Gastrocnemius medialis (tissue), 4 donors: ENCODE results near the gene ZAP70. TPM values are rescaled to one million over a fixed set of nuclear protein-coding genes. Genes with fewer than 3 reads are reported as not detected.
"Not testable (repeated sequence)": the region's sequence is repeated elsewhere in the genome, so short reads cannot be mapped to it uniquely, and the experiment has no call there.

Experiments
- ATAC-seq, 2 donors: fragments of 150-250 bp; one replicate each; pipeline ENCODE4 v1.9.1; 2016
- DNase-seq, 2 donors: peaks; one replicate each; pipeline ENCODE4 v3.0.0-alpha.2; 2019
- H3K27ac ChIP-seq, 4 donors: fragments of 200-600 bp; sonication (generic); 1 replicate in 1 of 4; 2 replicates in 3 of 4; pipeline ENCODE4 v1.5.1; 2016 to 2018; ENCODE audit warnings: mild to moderate bottlenecking in 2 of 4, moderate library complexity in 1 of 4
- H3K27me3 ChIP-seq, 3 donors: fragments of 200-600 bp; sonication (generic) in 2 of 3; 1 replicate in 1 of 3; 2 replicates in 2 of 3; pipeline versions ENCODE4 v1.5.1 to v1.6.0; 2016 to 2019; ENCODE audit warnings: mild to moderate bottlenecking in 1 of 3, moderate library complexity in 1 of 3
- H3K36me3 ChIP-seq, 2 donors: fragments of 200-600 bp; sonication (generic) in 1 of 2; one replicate each; pipeline ENCODE4 v1.5.1; 2017 to 2018
- H3K4me1 ChIP-seq, 2 donors: fragments of 200-600 bp; sonication (generic) in 1 of 2; one replicate each; pipeline ENCODE4 v1.5.1; 2016 to 2017; ENCODE audit warnings: mild to moderate bottlenecking in 2 of 2
- H3K4me3 ChIP-seq, 4 donors: fragments of 200-600 bp; sonication (generic) in 3 of 4; 1 replicate in 1 of 4; 2 replicates in 3 of 4; pipeline ENCODE4 v1.5.1; 2016 to 2019; ENCODE audit warnings: mild to moderate bottlenecking in 2 of 4
- H3K9me3 ChIP-seq, 3 donors: fragments of 200-600 bp; sonication (generic) in 2 of 3; 1 replicate in 1 of 3; 2 replicates in 2 of 3; pipeline ENCODE4 v1.5.1; 2016 to 2019
- POLR2A ChIP-seq, 2 donors: fragments of 450-650 bp; IDR thresholded peaks; one replicate each; pipeline ENCODE4 v1.6.1; 2017; ENCODE audit warnings: antibody characterized with exemption in 2 of 2, mild to moderate bottlenecking in 2 of 2, moderate library complexity in 2 of 2
- in situ Hi-C, 4 donors: fragments of 200-750 bp; cut with MboI; loops; one replicate each; pipeline versions ENCODE4 v1.15.0 to v1.8.0; 2017; ENCODE audit warnings: low sequenced_read_pairs in 4 of 4
- intact Hi-C: fragments of 100-400 bp; cut with DNase I; formaldehyde crosslinking; loops from one replicate; pipeline ENCODE4 v1.15.1; 2023; ENCODE audit warnings: low total_unique reads
- total RNA-seq, 4 donors: library from RNA; depleted of rRNA; stranded (reverse); fragments of >200 nt; gene quantifications; one replicate each; pipeline versions ENCODE4 v1.1.0 to v1.2.3, GENCODE V29; 2016
- TF ChIP-seq, protein P1 (sequence below), 5 experiments: fragments of 450-650 bp in 3 of 5; fragments of 200-600 bp in 2 of 5; sonication (generic) in 2 of 5; IDR thresholded peaks in 4 of 5; conservative IDR thresholded peaks in 1 of 5; 1 replicate in 4 of 5; 2 replicates in 1 of 5; pipeline ENCODE4 v1.5.1; 2016 to 2019; ENCODE audit warnings: antibody characterized with exemption in 5 of 5, mild to moderate bottlenecking in 3 of 5, moderate library complexity in 3 of 5

The ZAP70 gene
- total RNA-seq, 4 donors from 2014 or later, result 0.25 to 1.1 TPM; not detected in 2

DNA sequence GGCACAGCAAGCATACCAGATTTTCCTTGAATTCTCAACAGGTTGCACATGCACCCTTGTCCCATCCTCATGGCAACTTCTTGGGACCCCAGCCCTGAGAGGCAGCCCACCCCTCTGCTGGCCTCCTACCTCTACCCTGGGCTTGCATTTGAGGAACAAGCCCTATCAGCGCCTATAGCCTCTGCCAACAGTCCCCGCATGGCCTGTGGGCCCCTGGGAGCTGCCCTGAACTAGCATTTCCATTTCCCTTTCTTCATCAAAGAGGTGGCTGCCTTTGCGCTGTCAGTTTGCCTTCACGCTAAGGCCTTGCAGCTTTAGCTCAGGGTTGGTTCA, 5.4 kb upstream of the ZAP70 start:
- ATAC-seq (no peak), DNase-seq (no peak)
- intact Hi-C loops (no loop called here), in situ Hi-C loops (no loop called here)
- H3K27me3 ChIP-seq, result no peaks in the 10 kb centered on the region
- H3K4me3 ChIP-seq, result no peak overlapping the region
- no peaks in the 10 kb centered on the region for H3K36me3 ChIP-seq
- H3K9me3 ChIP-seq, result no peaks in the 10 kb centered on the region
- H3K4me1 ChIP-seq, result no peaks in the 10 kb centered on the region
- TF ChIP-seq, protein P1, sequence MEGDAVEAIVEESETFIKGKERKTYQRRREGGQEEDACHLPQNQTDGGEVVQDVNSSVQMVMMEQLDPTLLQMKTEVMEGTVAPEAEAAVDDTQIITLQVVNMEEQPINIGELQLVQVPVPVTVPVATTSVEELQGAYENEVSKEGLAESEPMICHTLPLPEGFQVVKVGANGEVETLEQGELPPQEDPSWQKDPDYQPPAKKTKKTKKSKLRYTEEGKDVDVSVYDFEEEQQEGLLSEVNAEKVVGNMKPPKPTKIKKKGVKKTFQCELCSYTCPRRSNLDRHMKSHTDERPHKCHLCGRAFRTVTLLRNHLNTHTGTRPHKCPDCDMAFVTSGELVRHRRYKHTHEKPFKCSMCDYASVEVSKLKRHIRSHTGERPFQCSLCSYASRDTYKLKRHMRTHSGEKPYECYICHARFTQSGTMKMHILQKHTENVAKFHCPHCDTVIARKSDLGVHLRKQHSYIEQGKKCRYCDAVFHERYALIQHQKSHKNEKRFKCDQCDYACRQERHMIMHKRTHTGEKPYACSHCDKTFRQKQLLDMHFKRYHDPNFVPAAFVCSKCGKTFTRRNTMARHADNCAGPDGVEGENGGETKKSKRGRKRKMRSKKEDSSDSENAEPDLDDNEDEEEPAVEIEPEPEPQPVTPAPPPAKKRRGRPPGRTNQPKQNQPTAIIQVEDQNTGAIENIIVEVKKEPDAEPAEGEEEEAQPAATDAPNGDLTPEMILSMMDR (IDR thresholded peaks at IDR 0.05 in 4 of 5, conservative IDR thresholded peaks at IDR 0.05 in 1 of 5), result no peak
- TF ChIP-seq POLR2A (IDR thresholded peaks at IDR 0.05), result no peak
- H3K27ac ChIP-seq, result no peak overlapping the region

DNA sequence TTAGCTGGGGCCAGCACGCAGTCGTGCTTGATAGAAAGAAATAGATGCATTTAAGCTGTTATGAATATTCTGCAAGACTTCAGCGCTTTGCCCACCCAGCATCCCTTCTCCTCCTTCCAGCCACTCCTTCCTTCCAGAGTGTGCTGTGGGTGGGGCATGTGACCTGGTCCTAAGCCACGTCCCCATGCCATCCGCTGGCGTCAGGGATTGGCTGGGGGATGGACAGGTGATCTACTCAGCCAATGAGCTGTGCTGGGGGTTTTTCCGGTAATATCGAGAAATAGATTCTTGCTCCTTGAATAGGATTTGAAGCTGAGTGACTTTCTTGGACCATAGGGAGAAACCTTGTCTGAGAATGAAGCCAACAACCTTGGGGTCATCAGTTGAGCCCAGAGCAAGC, 4.8 kb upstream of the ZAP70 start:
- no peaks in the 10 kb centered on the region for H3K9me3 ChIP-seq
- TF ChIP-seq, protein P1 (IDR thresholded peaks at IDR 0.05 in 4 of 5, conservative IDR thresholded peaks at IDR 0.05 in 1 of 5), result no peak
- no peak for TF ChIP-seq POLR2A (IDR thresholded peaks at IDR 0.05)
- H3K27ac ChIP-seq, result no peak overlapping the region
- intact Hi-C loops, result no loop called here
- H3K27me3 ChIP-seq, result no peaks in the 10 kb centered on the region
- H3K4me3 ChIP-seq, result no peak overlapping the region
- no peak for ATAC-seq
- no peaks in the 10 kb centered on the region for H3K36me3 ChIP-seq
- in situ Hi-C loops, result no loop called here
- DNase-seq, result no peak
- H3K4me1 ChIP-seq, result no peaks in the 10 kb centered on the region

DNA sequence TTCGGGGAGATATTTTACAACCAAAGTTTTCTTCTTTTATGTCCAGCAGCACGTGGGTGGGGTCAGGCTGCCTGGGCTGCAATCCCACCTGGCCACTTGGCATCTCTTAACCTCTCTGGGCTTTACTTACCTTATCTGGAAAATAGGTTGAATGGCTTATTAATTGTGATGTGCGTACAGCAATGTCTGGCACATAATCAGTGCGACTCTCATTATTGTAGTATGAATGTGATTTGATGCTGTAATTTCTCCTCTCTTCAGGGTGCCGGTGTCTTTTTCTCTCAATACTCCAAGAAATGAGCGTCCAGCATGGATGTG, 2.0 kb upstream of the ZAP70 start:
- TF ChIP-seq POLR2A (IDR thresholded peaks at IDR 0.05), result no peak
- H3K27me3 ChIP-seq, result no peaks in the 10 kb centered on the region
- no peak overlapping the region for H3K4me3 ChIP-seq
- no peaks in the 10 kb centered on the region for H3K36me3 ChIP-seq
- no peak overlapping the region for H3K27ac ChIP-seq
- intact Hi-C loops, result no loop called here
- no peaks in the 10 kb centered on the region for H3K9me3 ChIP-seq
- ATAC-seq, result no peak
- DNase-seq, result no peak
- no peaks in the 10 kb centered on the region for H3K4me1 ChIP-seq
- in situ Hi-C loops, result no loop called here

DNA sequence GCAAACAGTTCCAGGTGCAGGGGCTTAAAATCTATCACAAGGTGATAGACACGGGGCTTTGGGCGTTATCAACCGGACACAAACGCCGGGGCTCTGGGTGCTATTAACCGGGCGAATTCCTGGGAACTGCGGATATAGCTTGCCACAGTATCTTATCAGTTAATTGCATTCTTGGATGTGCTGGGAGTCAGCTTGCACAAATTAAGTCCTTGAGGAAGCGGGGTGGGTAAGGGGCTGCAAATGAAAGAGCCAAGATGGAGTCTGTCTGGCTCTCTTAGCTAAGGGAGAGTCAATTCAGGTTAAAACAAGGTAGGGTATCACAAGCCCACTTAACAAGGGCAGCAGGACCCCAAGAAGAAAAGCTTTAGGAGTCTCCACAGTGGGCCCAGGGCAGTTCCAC, 1.2 kb upstream of the ZAP70 start:
- intact Hi-C loops, ATAC-seq, in situ Hi-C loops, H3K4me3 ChIP-seq, H3K36me3 ChIP-seq, H3K27me3 ChIP-seq, H3K4me1 ChIP-seq, H3K27ac ChIP-seq, DNase-seq, H3K9me3 ChIP-seq: not testable (repeated sequence)

DNA sequence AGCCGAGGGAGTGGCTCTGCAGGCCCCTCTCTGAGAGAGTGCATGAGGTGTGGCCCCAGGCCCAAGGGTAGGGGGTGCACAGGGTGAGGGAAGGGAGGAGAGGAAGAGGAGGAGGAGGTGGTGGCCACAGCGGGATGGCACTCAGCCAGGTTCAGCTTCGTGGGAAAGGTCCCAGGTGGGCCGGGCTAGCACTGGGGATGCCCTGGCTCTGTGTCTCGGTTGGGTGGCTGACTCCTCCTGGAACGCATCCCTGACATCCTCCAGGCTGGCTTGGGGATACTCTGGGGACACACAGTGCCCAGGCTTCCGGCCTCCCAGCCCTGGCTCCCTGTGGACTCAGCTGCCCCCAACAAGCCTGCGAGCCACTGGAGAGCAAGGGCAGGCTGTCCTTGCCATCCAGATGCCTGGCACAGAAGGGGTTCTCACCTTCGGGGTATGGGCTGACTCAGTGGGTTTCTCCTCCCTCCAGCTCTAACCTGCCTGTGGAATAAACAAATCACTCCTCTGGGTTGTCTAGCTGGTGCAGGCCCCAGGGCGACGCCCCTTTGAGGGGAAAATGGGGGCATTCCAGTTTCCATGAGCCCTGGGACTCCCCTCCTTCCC, 582 bp upstream of the ZAP70 start:
- Histone ChIP-seq H3K27me3 (no peaks in the 10 kb centered on the region), H3K27ac (no peak overlapping the region), H3K36me3 (no peaks in the 10 kb centered on the region), H3K9me3 (no peaks in the 10 kb centered on the region), H3K4me3 (no peak overlapping the region), H3K4me1 (no peaks in the 10 kb centered on the region)
- ATAC-seq (no peak), DNase-seq (no peak)
- intact Hi-C loops, result no loop called here
- TF ChIP-seq, protein P1 (IDR thresholded peaks at IDR 0.05 in 4 of 5, conservative IDR thresholded peaks at IDR 0.05 in 1 of 5), result no peak
- no peak for TF ChIP-seq POLR2A (IDR thresholded peaks at IDR 0.05)
- in situ Hi-C loops, result no loop called here
